Thyroid gland (tissue), 4 donors: ENCODE data around the gene PSD2.

ENCODE experiments used
- CTCF ChIP-seq, 6 experiments: fragments of 200-600 bp in 3 of 6; fragments of 450-650 bp in 3 of 6; sonication (generic) in 3 of 6; IDR thresholded peaks; one replicate each; pipeline ENCODE4 v1.5.1; 2016 to 2019; ENCODE audit warnings: antibody characterized with exemption in 6 of 6, mild to moderate bottlenecking in 2 of 6, inconsistent platforms in 1 of 6, moderate library complexity in 1 of 6
- POLR2A ChIP-seq, 2 donors: fragments of 450-650 bp; IDR thresholded peaks; one replicate each; pipeline ENCODE4 v1.6.1; 2017; ENCODE audit warnings: antibody characterized with exemption in 2 of 2, mild to moderate bottlenecking in 2 of 2, moderate library complexity in 1 of 2

- TF ChIP-seq POLR2A (IDR thresholded peaks at IDR 0.05) (no peak), CTCF (IDR thresholded peaks at IDR 0.05) (no peak)
These were observed 92.8 kb downstream of the PSD2 start for GRCh38 chr5:139888370-139888769.
